ENCODE results near the gene SAPCD2.

DNA sequence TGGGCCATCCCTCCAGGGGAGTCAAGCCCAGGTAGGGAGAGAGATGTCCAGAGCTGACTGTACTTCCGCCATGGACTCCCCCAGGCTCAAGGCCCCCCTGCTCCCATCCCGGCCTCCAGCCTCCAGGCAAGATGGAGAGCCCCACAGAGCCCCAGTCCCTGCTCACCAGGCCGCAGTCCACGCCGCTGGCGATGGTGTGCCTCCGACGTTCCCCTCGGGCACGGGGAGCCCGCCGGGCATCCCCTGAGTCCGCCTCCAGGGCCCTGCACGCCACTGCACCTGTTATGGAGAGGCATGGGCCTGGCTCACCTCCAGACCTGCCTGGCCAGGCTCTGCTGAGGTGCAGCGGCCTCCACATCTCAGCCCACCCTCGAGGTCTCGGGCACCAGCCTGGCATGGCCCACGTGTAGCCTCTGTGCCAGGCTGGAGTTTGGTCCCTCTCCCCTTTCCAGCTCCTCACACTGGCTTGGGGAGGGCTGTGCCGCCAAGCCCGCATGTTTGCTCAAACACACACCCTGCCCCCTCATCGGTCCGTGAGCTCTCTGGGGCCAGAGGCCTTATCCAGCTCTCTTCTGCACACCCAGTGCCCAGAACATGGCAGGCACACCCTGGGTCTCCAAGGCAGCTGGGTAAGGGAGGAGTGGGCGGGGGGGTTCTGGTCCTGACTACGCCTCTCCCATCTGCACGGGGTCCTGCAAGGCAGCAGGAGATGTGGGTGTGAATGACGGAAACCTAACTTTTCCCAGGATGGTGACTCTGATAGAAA, 4.1 kb downstream of the SAPCD2 start:
- no peak for TF ChIP-seq GATA2 (IDR thresholded peaks at IDR 0.05; ENCODE audit: low read depth, low read length)
- TF ChIP-seq GATA3 (IDR thresholded peaks at IDR 0.05; ENCODE audit: low read depth, low read length) = no peak
